GM12801 (cell line): ENCODE results near the gene LHX4.

Experiments
- TF ChIP-seq, protein P1 (sequence below): IDR thresholded peaks from one replicate; pipeline ENCODE4 v1.5.1; 2011; ENCODE audit warnings: control low read depth; ENCODE audit not compliant: insufficient read length; ENCODE audit errors: extremely low read depth

Gene LHX4

DNA sequence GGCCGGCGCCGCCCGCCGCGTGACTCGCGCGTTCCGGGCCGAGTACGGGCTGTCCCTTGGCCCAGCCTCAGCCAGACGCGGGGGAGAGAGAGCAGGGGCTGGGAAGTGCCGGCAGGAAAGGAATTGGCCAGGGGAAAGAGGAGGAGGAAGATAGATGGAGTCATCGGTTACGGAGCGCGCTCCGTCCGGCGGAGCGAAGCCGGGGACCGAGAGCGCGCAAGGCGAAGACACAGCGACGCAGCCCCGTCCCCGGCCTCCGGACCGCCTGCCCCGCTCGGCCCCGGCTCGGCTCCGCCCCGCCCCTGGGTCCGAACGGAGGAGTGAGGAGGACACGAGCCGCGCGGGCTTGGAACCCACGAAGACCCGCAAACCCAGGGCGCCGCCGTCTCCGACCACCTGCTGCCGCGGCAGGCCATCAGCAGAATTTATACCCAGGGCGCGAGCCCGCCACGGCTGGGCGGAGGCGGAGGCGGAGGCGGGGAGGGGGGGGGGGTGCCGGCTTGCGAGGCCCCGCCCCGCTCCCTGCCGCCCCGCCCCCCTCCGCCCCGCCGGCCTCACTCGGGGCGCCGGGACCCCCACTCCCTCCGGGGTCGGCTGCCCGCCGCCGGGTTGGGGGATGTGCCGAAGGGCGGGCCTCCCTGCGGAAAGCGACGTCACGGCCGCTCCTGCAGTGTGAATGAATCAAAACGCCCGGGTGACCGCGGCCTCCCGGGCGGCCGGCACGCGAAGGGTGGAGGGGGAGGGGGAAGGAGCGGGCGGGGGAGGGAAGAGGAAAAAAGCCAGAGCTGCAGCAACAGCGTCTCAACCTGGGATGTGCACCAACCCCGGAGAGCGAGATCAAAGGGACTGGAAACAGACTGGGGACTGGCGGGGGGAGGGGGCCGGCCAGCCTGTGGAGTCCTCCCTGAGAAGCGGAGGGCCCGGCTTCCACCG is at the start of gene LHX4:
Gene LHX4, plus strand, starts transcription at position 782 of the 933 bp plus-strand sequence. CDS start 266 bp downstream, outside the sequence.
- TF ChIP-seq, protein P1, sequence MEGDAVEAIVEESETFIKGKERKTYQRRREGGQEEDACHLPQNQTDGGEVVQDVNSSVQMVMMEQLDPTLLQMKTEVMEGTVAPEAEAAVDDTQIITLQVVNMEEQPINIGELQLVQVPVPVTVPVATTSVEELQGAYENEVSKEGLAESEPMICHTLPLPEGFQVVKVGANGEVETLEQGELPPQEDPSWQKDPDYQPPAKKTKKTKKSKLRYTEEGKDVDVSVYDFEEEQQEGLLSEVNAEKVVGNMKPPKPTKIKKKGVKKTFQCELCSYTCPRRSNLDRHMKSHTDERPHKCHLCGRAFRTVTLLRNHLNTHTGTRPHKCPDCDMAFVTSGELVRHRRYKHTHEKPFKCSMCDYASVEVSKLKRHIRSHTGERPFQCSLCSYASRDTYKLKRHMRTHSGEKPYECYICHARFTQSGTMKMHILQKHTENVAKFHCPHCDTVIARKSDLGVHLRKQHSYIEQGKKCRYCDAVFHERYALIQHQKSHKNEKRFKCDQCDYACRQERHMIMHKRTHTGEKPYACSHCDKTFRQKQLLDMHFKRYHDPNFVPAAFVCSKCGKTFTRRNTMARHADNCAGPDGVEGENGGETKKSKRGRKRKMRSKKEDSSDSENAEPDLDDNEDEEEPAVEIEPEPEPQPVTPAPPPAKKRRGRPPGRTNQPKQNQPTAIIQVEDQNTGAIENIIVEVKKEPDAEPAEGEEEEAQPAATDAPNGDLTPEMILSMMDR: no peak

DNA sequence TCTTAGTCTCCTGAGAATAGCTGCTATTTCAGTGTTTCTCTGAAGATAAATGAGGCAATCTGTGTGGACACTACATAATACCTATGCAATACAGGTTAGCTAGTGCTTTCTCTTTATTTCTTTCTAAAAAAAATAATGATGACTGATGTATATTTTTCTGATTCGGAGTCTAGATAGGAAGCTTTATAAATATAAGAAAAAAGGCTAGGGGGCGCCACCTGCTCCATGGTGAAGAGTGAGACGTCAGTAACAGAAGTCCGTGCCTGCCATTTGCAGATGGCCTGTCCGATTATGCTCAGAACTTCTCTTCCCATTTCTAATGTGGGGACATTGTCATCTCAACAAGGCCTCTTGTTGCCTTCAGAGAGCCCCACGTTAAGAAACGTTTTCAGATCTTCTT is 49.0 kb upstream of the LHX4 start:
- TF ChIP-seq, protein P1: no peak

DNA sequence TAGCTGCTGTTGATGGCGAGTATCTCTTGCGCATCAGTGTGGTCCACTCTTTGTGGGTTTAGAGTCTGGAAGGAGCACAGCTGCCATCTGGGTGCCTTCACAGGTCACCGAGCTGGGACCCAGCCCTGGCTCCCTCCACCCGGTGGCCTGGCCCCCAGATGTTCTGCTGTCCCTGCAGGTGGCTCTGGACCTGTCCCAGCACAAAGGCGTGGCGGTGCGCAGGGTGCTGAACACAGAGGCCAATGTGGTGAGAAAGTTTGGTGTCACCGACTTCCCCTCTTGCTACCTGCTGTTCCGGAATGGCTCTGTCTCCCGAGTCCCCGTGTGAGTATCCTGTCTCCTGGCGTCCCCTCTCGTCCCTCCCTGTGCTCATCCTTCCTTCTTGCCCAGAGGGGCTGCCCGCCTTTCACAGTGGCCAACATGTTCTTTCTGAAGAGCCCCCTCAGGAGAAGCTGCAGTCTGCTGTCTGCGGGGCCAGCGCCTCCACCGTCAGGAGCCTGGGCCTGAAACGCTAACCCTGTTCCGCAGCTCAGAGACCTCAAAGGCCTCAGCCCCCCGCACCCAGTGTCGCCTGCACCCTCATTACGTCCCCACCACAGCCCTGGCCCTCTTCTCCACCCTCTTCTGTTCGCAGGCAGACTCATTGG is 47.9 kb upstream of the LHX4 start:
- TF ChIP-seq, protein P1: no peak

DNA sequence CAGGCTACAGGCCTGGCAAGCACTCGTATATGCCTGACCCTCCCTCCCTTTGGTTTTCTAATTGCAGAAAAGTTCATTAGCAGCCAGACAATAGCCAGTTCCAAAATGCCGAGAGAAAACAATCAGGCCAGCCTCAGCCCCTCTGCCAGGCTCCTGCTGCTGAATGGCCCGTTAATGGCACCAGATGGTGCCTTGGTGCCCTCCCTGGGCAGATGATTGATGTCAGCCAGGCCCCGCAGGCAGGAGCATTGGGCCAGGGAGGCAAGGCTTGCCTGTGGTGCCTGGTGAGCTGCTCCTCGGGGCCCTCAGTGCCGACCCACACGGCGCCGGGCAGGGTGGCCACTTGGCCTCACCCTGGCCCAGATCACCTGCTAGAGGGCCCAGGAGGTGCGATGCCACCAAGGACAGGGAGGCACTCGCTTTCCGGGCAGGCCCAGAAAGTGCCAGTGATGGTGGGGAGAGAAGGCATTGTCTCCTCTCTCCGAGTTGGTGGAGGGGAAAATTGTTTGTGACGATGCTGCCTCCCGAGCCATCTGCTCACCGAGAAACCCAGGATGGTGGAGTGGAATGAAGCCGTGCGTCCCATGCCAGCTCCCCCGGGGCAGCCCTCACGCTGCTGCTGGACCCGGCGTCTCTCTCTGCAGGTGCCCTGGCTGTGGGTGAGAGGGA is 47.3 kb upstream of the LHX4 start:
- TF ChIP-seq, protein P1: no peak

DNA sequence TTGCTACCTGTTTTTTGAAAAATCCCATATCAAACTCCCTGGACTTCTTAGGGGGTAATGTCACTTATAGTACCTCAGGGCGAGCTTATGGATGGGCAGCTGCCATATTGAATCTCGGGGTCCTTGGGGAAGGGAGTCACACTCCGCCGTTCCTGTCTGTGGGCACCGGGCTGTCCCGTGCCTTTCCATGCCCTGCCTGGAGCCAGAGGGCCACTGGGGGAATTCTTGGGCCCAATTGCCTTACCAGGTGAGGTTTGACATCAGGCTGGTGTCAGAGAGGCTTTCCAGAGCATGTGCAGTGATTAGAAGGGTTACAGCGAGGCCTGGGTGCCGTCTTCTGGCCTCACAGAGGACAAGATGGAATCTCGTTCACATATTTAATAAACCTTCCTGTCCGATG is 46.6 kb upstream of the LHX4 start:
- TF ChIP-seq, protein P1: no peak

DNA sequence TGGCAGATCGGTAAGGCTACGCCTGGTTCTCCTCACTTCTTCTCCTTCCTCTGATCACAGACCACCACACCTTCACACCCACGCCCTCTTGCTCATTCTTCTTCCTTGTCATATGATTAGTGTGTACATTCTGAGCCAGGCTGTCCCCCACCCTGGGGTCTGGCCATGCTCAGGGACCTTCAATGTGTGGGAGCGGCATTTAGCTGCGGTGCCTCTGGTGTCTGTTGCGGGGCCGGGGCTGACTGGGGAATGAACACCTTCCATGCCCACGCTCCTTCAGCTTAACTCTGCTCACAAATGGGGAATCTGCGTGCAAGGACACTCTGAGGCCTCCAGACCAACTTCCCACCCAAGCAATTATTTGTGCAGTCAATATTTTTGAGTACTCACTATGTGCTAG is 46.0 kb upstream of the LHX4 start:
- TF ChIP-seq, protein P1: no peak

DNA sequence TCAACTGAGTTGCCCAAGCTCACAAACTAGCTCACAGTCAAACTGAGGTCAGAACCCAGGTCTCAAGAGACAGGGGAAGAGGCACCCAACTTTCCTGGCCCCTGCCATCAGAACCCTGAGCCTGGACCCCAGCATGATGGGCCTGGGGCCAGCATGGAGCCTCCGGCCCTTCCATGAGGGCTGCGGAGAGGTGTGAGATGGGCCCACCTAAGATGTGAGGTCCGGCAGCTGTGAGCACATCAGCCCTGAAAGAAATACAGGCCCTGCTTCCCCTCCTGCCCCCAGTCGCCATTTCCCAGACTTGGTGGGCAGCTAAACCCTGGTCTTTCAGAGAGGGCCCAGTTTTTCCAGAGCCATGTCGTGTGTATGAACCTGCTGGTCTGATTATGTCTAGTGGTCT is 44.8 kb upstream of the LHX4 start:
- TF ChIP-seq, protein P1: no peak
